GM18858 (cell line): ENCODE data around the gene ZC3H12D.

Experiments used
- ATAC-seq: cut with Tn5 transposase; IDR thresholded peaks from one replicate; pipeline ENCODE4 v1.9.1; 2021; ENCODE audit not compliant: unreplicated experiment

The ZC3H12D gene

GRCh38 chr6:149419696-149420404 lies 65.0 kb downstream of the ZC3H12D start:
- ATAC-seq, result no peak

- ATAC-seq, result no peak
Measured at GRCh38 chr6:149414821-149415220, 70.0 kb downstream of the ZC3H12D start.

GRCh38 chr6:149414009-149414408 lies 70.8 kb downstream of the ZC3H12D start:
- ATAC-seq, result no peak

- no peak for ATAC-seq
Measured at GRCh38 chr6:149410557-149410956, 74.3 kb downstream of the ZC3H12D start.

- no peak for ATAC-seq
Measured at GRCh38 chr6:149409617-149410016, 75.2 kb downstream of the ZC3H12D start.

GRCh38 chr6:149405823-149406765 lies 78.7 kb downstream of the ZC3H12D start:
- ATAC-seq, result no peak

- ATAC-seq, result no peak
Measured at GRCh38 chr6:149403534-149403933, 81.3 kb downstream of the ZC3H12D start.

- ATAC-seq, result no peak
Measured at GRCh38 chr6:149400050-149400449, 84.8 kb downstream of the ZC3H12D start, which contains the start of gene SUMO4. TSS of gene SUMO4 (plus strand) at chr6:149400262. CDS start at chr6:149400392, 130 bp downstream.

- ATAC-seq, result no peak
Measured at GRCh38 chr6:149397384-149397783, 87.4 kb downstream of the ZC3H12D start.
